ENCODE results near the gene KHDC1L.
A peak's percentile ranks its signal among the peaks of the same experiment; 100 is the strongest.
"Not testable (repeated sequence)": the region's sequence is repeated elsewhere in the genome, so short reads cannot be mapped to it uniquely, and the experiment has no call there.

Gene KHDC1L

GRCh38 chr6:73225396-73225795 lies at the start of gene KHDC1L:
Gene KHDC1L (minus strand): TSS chr6:73225496. CDS start chr6:73225408, 88 bp downstream.
- Histone ChIP-seq H3K4me2 (ENCODE audit: insufficient read depth, low read length) (no peak within 1 kb of the TSS), H3K4me3 (ENCODE audit: low read depth in 1 of 2, low read length in 2 of 2) (no peak within 1 kb of the TSS), H3K27ac (ENCODE audit: low read length) (no peak within 1 kb of the TSS), H3K4me1 (ENCODE audit: insufficient read depth, low read length) (no peaks in the 10 kb centered on the region), H4K20me1 (ENCODE audit: insufficient read depth, low read length) (no peaks in the 10 kb centered on the region), H2AFZ (ENCODE audit: low read depth, low read length) (no peak within 1 kb of the TSS), H3K27me3 (ENCODE audit: insufficient read depth, low read length, poor library complexity) (no peaks in the 10 kb centered on the region), H3K79me2 (ENCODE audit: insufficient read depth, low read length) (no peaks in the 10 kb centered on the region), H3K9ac (ENCODE audit: low read depth, low read length) (no peak within 1 kb of the TSS), H3K36me3 (ENCODE audit: insufficient read depth, low read length) (no peaks in the 10 kb centered on the region), H3K9me3 (ENCODE audit: insufficient read depth, low read length, severe bottlenecking) (no peaks in the 10 kb centered on the region)
- TF ChIP-seq CTCF (IDR thresholded peaks at IDR 0.05; ENCODE audit: borderline replicate concordance, extremely low read depth, low read length, poor library complexity, severe bottlenecking) (no peak), EZH2 (IDR thresholded peaks at IDR 0.05; ENCODE audit: borderline replicate concordance, low read depth, low read length, severe bottlenecking) (no peak)
- ATAC-seq (ENCODE audit: insufficient read depth, low read depth) = no peak
- DNase-seq = no peak

- Histone ChIP-seq H3K4me1 (ENCODE audit: insufficient read depth, low read length) (peaks cover 20% of the 10 kb centered on the region), H3K36me3 (ENCODE audit: insufficient read depth, low read length) (peaks cover 59% of the 10 kb centered on the region), H3K79me2 (ENCODE audit: insufficient read depth, low read length) (peaks cover 55% of the 10 kb centered on the region)
- H3K9ac ChIP-seq (ENCODE audit: low read depth, low read length); H3K4me2 ChIP-seq (ENCODE audit: insufficient read depth, low read length); H3K4me3 ChIP-seq (ENCODE audit: low read depth in 1 of 2, low read length in 2 of 2); ATAC-seq (ENCODE audit: insufficient read depth, low read depth); H3K9me3 ChIP-seq (ENCODE audit: insufficient read depth, low read length, severe bottlenecking); H3K27me3 ChIP-seq (ENCODE audit: insufficient read depth, low read length, poor library complexity); H2AFZ ChIP-seq (ENCODE audit: low read depth, low read length); DNase-seq; H4K20me1 ChIP-seq (ENCODE audit: insufficient read depth, low read length); H3K27ac ChIP-seq (ENCODE audit: low read length): not testable (repeated sequence)
Measured at GRCh38 chr6:73269296-73269695, 44.0 kb upstream of the KHDC1L start.

- H3K36me3 ChIP-seq (ENCODE audit: insufficient read depth, low read length) = peaks cover 57% of the 10 kb centered on the region
- peaks cover 24% of the 10 kb centered on the region for H3K4me1 ChIP-seq (ENCODE audit: insufficient read depth, low read length)
- H2AFZ ChIP-seq (ENCODE audit: low read depth, low read length); H3K4me3 ChIP-seq (ENCODE audit: low read depth in 1 of 2, low read length in 2 of 2); H3K27me3 ChIP-seq (ENCODE audit: insufficient read depth, low read length, poor library complexity); ATAC-seq (ENCODE audit: insufficient read depth, low read depth); DNase-seq; H4K20me1 ChIP-seq (ENCODE audit: insufficient read depth, low read length); H3K27ac ChIP-seq (ENCODE audit: low read length); H3K4me2 ChIP-seq (ENCODE audit: insufficient read depth, low read length); H3K9me3 ChIP-seq (ENCODE audit: insufficient read depth, low read length, severe bottlenecking); H3K9ac ChIP-seq (ENCODE audit: low read depth, low read length): not testable (repeated sequence)
- H3K79me2 ChIP-seq (ENCODE audit: insufficient read depth, low read length) = peaks cover 57% of the 10 kb centered on the region
Measured at GRCh38 chr6:73268896-73269295, 43.6 kb upstream of the KHDC1L start.

- DNase-seq = no peak
- no peak for ATAC-seq (ENCODE audit: insufficient read depth, low read depth)
- H3K79me2 ChIP-seq (ENCODE audit: insufficient read depth, low read length) = peaks cover 62% of the 10 kb centered on the region
- peak overlapping the region in 1 of 2 experiments; percentile 75; a peak in 2 of 4 replicates for H3K4me3 ChIP-seq (ENCODE audit: low read depth in 1 of 2, low read length in 2 of 2)
- H4K20me1 ChIP-seq (ENCODE audit: insufficient read depth, low read length) = no peaks in the 10 kb centered on the region; the same call in 1 of the 2 replicates
- H3K4me1 ChIP-seq (ENCODE audit: insufficient read depth, low read length) = peaks cover 38% of the 10 kb centered on the region
- H2AFZ ChIP-seq (ENCODE audit: low read depth, low read length) = no peak overlapping the region
- TF ChIP-seq CTCF (IDR thresholded peaks at IDR 0.05; ENCODE audit: borderline replicate concordance, extremely low read depth, low read length, poor library complexity, severe bottlenecking) (no peak), EZH2 (IDR thresholded peaks at IDR 0.05; ENCODE audit: borderline replicate concordance, low read depth, low read length, severe bottlenecking) (no peak)
- H3K9me3 ChIP-seq (ENCODE audit: insufficient read depth, low read length, severe bottlenecking) = no peaks in the 10 kb centered on the region
- peak overlapping the region; percentile 77 for H3K4me2 ChIP-seq (ENCODE audit: insufficient read depth, low read length)
- H3K27me3 ChIP-seq (ENCODE audit: insufficient read depth, low read length, poor library complexity) = no peaks in the 10 kb centered on the region
- H3K9ac ChIP-seq (ENCODE audit: low read depth, low read length) = peak overlapping the region; percentile 83
- H3K27ac ChIP-seq (ENCODE audit: low read length) = peak overlapping the region; percentile 86
- peaks cover 34% of the 10 kb centered on the region for H3K36me3 ChIP-seq (ENCODE audit: insufficient read depth, low read length)
Measured at GRCh38 chr6:73264446-73264845, 39.1 kb upstream of the KHDC1L start.
